Measurements from ENCODE around the gene PAPPA2.

PAPPA2 gene

DNA sequence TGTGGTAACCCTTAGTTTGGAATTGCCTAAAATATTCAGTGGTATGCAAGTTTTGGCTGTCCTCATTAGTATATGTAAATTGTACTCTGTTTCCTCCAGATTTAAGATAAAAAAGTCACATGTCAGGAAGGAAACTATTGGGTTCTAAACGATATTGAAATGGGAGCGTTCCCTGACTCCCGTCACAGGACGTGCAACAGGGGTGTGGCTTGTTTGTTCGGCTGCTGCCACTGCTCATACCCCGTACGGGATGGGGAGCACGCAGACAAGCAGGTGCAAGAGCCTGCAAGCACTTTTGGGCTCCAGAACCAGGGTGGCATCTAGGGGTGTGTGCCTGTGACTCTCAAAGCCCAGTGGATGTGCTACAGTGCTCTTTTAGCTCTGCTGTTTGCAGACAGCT lies 6.2 kb upstream of the PAPPA2 start:
- Histone ChIP-seq H3K4me1 (no peaks in the 10 kb centered on the region), H3K27ac (no peak overlapping the region), H3K4me2 (ENCODE audit: low read length) (no peak overlapping the region), H3K9me3 (ENCODE audit: control insufficient read depth, low read length) (no peaks in the 10 kb centered on the region), H2AFZ (no peak overlapping the region), H3K79me2 (no peaks in the 10 kb centered on the region), H3K9ac (no peak overlapping the region), H3K27me3 (ENCODE audit: control insufficient read depth, insufficient read depth, low read length) (no peaks in the 10 kb centered on the region), H3K4me3 (ENCODE audit: low read depth, low read length) (no peak overlapping the region), H3K36me3 (ENCODE audit: control insufficient read depth, insufficient read depth, low read length) (no peaks in the 10 kb centered on the region)
- TF ChIP-seq, protein P1, sequence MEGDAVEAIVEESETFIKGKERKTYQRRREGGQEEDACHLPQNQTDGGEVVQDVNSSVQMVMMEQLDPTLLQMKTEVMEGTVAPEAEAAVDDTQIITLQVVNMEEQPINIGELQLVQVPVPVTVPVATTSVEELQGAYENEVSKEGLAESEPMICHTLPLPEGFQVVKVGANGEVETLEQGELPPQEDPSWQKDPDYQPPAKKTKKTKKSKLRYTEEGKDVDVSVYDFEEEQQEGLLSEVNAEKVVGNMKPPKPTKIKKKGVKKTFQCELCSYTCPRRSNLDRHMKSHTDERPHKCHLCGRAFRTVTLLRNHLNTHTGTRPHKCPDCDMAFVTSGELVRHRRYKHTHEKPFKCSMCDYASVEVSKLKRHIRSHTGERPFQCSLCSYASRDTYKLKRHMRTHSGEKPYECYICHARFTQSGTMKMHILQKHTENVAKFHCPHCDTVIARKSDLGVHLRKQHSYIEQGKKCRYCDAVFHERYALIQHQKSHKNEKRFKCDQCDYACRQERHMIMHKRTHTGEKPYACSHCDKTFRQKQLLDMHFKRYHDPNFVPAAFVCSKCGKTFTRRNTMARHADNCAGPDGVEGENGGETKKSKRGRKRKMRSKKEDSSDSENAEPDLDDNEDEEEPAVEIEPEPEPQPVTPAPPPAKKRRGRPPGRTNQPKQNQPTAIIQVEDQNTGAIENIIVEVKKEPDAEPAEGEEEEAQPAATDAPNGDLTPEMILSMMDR (IDR thresholded peaks at IDR 0.05) = no peak

DNA sequence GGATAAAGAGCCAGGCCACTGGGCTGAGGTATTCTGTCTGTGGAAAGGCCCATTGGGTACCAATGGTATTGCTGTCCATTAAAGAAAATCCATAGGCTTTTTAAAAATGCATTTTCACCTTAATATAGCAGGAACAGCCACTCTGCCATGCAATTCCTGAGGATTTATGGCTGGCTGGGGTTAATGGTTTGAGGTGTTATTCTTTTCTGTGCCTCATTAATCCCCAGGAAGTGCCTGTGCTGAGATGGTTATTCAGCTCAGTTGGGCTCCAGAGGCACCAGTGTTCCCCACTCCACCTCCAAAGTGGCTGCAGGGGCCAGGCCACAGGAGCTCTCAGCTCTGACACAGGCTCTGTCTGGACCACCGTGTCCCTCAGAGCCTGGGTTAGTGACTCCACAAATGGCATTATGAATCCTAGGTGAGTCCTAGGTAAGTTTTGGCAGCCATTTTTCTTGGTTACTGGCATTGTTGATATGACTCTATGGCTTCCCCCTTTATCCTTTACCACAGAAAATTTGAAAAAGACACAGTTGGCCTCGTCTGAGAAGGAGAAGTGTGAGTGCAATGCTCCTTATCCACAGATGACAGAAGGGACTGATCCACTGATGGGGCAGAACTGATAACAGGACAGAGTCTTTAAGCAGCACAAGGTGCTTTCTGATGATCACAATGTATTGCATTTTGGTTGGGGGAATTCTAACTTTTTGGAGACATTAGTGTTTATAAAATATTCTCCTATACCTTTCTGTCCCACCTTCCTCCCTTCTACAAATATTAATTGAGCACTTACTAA lies 2.2 kb upstream of the PAPPA2 start:
- H3K27ac ChIP-seq = no peak overlapping the region

DNA sequence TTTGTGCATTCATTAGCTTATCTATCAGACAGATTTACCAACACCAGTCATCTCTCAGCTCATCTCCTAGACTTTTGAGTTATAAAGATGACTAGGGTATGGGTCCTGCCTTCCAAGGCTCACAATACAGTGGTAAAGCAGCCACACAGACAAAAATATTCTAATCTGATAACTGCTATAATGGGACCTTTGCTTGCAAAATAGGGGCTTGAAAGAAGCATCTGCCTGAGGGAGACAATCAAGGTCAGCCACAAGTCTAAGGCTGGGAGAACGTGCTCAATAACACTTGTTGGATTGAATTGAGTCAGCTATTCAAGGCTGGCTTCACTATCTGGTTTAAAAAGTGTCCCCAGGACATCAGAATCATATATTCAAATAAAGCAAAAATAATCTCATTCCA lies 1.4 kb upstream of the PAPPA2 start:
- Histone ChIP-seq H3K36me3 (ENCODE audit: control insufficient read depth, insufficient read depth, low read length) (no peaks in the 10 kb centered on the region), H2AFZ (no peak overlapping the region), H3K4me3 (ENCODE audit: low read depth, low read length) (no peak overlapping the region), H3K4me1 (no peaks in the 10 kb centered on the region), H3K9me3 (ENCODE audit: control insufficient read depth, low read length) (no peaks in the 10 kb centered on the region), H3K9ac (no peak overlapping the region), H3K4me2 (ENCODE audit: low read length) (no peak overlapping the region), H3K27me3 (ENCODE audit: control insufficient read depth, insufficient read depth, low read length) (no peaks in the 10 kb centered on the region), H3K27ac (no peak overlapping the region), H3K79me2 (no peaks in the 10 kb centered on the region)
- TF ChIP-seq, protein P1 (IDR thresholded peaks at IDR 0.05) = no peak

More for the DNA sequence above, 2.2 kb upstream of the PAPPA2 start:
- H3K36me3 ChIP-seq (ENCODE audit: control insufficient read depth, insufficient read depth, low read length) = no peaks in the 10 kb centered on the region
- no peak overlapping the region for H3K9ac ChIP-seq
- no peaks in the 10 kb centered on the region for H3K79me2 ChIP-seq
- no peaks in the 10 kb centered on the region for H3K27me3 ChIP-seq (ENCODE audit: control insufficient read depth, insufficient read depth, low read length)
- H3K9me3 ChIP-seq (ENCODE audit: control insufficient read depth, low read length) = no peaks in the 10 kb centered on the region
- H3K4me1 ChIP-seq = no peaks in the 10 kb centered on the region
- TF ChIP-seq, protein P1 (IDR thresholded peaks at IDR 0.05) = no peak
- no peak overlapping the region for H3K4me3 ChIP-seq (ENCODE audit: low read depth, low read length)
- H2AFZ ChIP-seq = no peak overlapping the region
- no peak overlapping the region for H3K4me2 ChIP-seq (ENCODE audit: low read length)

DNA sequence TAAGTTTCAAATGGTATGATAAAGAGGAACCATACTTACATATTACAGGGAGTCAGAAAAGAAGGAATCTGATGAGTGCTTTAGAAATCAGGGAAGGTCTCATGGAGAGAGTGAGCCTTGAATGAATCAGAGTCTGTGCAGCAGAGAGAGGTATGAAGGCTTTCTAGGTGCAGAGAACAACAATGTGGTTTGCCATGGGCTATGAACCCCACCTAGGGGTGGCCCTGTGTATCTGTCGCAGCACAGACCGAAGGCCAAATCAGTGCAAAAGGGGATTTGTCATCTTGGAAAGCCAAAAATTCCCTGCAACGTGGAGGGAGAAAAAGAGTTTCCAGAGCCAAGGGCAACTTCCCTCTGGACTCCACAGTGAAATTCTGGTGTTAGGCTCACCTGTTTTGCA lies 3.5 kb downstream of the PAPPA2 start:
- H2AFZ ChIP-seq = no peak overlapping the region
- H3K27me3 ChIP-seq (ENCODE audit: control insufficient read depth, insufficient read depth, low read length) = no peaks in the 10 kb centered on the region

More for the DNA sequence above, 3.5 kb downstream of the PAPPA2 start:
- no peaks in the 10 kb centered on the region for H3K9me3 ChIP-seq (ENCODE audit: control insufficient read depth, low read length)
- no peak overlapping the region for H3K27ac ChIP-seq
- H3K36me3 ChIP-seq (ENCODE audit: control insufficient read depth, insufficient read depth, low read length) = no peaks in the 10 kb centered on the region
- H3K4me1 ChIP-seq = no peaks in the 10 kb centered on the region
- H3K9ac ChIP-seq = no peak overlapping the region
- TF ChIP-seq, protein P1 (IDR thresholded peaks at IDR 0.05) = no peak
- no peak overlapping the region for H3K4me2 ChIP-seq (ENCODE audit: low read length)
- no peaks in the 10 kb centered on the region for H3K79me2 ChIP-seq
- no peak overlapping the region for H3K4me3 ChIP-seq (ENCODE audit: low read depth, low read length)
